DMS153 treated with DMSO at 0.1 percent for 48 hours (cell line): ENCODE measurements around the gene RAB11A.
"Not testable (repeated sequence)": the region's sequence is repeated elsewhere in the genome, so short reads cannot be mapped to it uniquely, and the experiment has no call there.

Experiments
- DNase-seq: peaks from one replicate; lab custom pipeline; 2025; ENCODE audit not compliant: unreplicated experiment; lab: John Stamatoyannopoulos, UW

Gene RAB11A

GRCh38 chr15:65841121-65841930, 28.0 kb upstream of the RAB11A start:
- DNase-seq: no peak

DNA sequence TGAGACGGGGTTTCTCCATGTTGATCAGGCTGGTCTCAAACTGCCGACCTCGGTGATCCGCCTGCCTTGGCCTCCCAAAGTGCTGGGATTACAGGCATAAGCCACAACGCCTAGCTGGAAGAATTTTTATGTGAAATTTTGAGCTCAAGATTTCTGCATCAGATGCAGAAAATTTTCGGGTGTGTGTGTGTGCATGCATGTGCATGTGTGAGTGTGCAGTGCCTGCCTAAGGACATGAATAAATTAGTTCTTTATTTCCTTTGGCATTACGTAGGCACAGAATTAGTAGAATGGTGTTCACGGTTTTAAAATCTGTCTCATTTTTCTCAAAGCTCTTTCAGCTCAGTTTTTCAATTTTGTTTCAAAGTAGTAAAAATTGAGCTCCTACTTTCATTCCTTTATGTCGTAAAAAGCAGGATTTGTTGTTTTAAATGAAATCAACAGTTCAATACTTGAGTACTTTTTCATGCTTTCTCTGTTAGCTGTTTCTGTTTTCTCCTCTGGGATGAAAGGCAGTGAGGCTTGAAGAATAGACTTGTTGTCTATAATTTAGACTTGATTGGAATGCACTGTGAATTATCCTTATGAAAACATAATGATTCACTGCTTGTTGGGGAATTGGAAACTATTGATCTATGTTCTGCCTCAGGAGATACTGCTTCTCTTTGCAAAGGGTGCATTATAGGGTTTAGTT, 23.3 kb upstream of the RAB11A start:
- no peak for DNase-seq

DNA sequence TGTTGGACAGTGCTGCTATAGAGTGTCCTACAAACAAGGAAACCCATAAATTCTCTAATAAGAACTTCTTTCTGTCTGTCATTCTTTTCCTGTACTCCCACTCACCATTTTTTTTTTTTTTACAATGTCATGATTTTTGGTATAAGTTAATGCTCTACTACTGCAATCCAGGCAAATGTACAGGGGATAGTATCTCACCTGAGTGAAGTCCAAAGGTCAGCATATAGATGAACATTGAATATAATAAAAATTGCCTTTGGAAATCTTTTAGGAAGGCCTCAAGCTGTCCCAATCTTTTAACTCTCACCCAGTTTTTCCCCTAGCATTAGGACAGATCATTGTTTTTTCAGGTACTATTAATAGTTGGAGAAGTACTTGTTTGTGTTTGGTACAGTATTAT, 21.3 kb upstream of the RAB11A start:
- no peak for DNase-seq

DNA sequence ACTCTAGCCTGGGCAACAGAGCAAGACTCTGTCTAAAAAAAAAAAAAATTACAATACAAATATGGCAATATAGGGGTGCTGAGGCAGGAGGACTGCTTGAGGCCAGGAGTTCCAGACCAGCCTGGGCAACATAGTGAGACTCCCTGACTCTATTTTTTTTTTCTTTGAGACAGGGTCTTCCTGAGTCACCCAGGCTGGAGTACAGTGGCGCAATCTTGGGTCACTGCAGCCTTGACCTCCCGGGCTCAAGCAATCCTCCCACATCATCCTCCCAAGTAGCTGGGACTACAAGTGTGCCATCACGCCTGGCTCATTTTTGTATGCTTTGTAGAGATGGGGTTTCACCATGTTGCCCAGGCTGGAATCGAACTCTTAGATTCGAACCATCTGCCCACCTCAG, 17.3 kb upstream of the RAB11A start:
- no peak for DNase-seq

DNA sequence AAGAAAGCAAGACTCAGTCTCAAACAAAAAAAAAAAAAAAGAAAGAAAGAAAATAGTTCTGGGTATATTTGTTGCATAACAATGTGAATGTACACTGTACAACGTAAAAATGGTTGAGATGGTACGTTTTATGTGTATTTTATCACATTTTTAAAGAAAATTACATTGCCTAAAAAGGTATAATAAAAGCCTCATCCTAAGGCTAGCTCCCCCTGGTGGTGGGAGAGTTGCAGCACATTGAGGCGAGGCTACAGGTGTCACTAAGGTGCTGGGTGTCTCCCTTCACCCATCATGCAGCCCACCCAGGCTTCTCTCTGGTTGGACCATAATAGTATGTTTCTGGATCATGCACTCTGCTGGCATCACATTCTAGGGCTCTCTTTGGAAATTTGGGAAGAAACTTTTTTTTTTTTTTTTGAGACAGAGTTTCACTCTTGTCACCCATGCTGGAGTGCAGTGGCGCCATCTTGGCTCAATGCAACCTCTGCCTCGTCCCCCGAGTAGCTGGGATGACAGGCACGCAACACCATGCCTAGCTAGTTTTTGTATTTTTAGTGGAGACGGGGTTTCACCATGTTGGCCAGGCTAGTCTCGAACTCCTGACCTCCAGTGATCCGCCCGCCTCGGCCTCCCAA, 12.4 kb upstream of the RAB11A start:
- DNase-seq: peak; percentile 0

GRCh38 chr15:65857718-65858402, 11.4 kb upstream of the RAB11A start:
- no peak for DNase-seq

DNA sequence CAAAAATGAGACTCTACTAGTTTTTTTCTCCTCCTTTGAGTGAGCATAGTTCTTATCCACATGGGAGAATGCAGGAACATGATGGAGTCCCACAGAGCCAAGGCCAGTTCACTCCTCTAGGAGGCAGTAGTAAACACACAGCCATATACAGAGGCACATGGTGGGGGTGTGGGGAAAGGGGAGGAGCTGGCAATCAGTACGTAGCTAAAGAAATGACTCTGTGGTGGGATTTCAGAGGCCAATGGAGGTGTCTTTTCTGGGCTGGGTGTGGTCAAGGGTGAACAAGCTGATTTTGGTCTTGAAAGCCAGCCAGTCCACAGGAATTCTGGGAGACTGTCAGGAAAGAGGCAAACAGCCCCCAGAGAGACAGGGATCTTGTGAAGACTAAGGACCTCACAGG, 6.6 kb upstream of the RAB11A start:
- DNase-seq: no peak

GRCh38 chr15:65863106-65863505, 6.2 kb upstream of the RAB11A start:
- DNase-seq: no peak

DNA sequence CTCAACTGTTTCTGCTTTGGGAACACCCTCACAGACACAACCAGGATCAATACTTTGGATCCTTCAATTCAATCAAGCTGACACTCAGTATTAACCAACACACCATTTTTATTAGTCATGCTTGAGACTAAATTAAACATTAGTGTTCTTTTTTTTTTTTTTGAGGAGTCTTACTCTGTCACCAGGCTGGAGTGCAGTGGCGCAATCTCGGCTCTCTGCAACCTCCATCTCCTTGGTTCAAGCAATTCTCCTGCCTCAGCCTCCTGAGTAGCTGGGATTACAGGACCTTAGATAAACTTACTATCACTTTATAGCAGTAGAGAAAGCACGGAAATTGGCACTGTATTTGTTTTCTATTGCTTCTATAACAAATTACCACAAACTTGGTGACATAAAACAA, 2.0 kb upstream of the RAB11A start:
- no peak for DNase-seq

GRCh38 chr15:65867933-65868332, 1.4 kb upstream of the RAB11A start:
- DNase-seq: not testable (repeated sequence)

GRCh38 chr15:65868546-65869125, 655 bp upstream of the RAB11A start:
- DNase-seq: no peak

DNA sequence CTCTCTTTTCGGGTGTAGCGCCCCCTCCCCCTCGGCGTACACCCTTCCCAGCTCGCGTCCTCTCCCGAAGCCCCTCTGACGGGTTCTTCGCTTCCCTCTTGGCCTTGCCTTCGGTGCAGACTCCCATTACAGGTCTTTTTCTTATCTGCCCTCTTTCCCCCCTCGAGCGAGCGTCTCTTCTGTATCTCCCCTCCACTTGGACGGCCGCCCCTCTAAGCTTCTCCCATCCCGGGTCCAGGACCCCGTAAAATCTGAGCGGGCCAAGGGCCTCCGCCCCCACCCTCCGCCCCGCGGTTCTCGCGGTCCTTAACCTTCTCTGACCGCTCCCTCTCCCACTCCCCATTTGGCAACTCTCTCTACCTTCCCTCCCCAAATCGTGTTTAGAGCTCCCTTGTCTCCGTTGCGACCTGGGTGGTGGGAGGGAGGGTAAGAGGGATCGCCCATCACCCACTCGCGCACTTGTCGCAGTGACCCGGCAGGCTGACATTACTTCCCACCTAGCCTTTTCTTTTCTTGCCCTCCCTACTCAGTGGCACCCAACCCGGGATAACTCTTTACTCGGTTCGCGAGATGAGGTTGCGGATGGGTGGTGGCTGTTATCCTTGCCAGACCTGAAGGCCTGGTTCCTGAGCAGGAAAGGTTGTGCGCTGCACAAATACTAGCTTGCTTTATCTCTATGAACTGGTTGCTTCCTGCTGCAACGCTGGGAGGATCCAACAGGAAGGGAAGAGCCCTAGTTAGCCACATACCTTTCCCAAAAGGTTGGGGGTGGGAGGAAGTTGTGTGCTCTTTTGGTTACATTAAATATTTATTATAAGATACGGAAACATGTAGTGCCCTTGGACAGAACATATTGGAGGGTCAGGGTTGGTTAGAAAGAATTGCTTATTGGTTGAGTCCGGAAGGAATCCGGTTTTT, 922 bp downstream of the RAB11A start:
- DNase-seq: peak; percentile 19

DNA sequence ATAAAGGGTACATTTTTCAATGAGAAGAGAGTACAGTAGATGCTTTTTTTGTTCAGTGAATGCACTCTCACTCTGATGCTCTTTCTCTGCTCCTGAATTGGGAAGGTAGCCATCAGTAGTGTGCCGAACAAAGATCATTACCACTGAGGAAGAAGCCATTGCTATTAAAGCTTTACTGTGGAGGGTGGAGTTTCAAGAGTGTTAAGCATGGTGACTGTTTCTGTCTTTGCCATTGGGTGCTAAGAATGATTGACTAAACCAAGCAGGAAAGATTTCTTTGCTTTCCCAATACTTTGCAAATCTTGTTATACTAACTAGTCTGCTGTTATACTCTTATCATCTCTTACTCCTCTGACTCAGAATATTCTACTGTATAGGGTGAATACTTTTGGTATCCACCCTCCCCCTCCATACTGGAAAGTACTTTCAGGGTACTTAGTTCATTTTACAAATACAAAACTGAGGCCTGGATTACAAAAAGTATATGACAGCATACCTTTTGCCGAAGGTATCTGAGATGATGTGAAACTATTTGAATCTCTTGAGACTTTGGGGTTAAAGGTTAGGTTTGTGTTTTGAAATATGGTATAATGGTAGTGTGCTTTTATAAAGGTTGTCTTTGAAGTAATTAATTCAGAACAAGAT, 1.7 kb downstream of the RAB11A start:
- peak; percentile 1 for DNase-seq

GRCh38 chr15:65871886-65872285, 2.6 kb downstream of the RAB11A start:
- DNase-seq: not testable (repeated sequence)

GRCh38 chr15:65872596-65872995, 3.3 kb downstream of the RAB11A start:
- not testable (repeated sequence) for DNase-seq

DNA sequence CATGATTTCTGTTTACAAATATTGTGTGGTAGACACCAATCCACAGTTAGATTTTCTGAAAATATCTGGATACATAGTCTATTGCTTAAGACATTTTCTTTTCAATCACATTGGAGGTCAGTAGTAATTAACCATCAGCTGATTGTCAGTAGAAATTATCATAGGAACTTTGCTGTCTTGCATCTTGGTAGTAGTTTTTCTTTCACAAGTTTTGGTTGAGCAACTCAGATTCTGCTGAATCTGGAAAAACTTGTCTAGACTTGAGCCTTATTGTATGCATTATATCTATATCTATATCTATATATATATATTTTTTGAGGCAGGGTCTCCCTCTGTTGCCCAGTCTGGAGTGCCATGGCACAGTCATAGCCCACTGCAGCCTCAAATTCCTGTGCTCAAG, 4.0 kb downstream of the RAB11A start:
- no peak for DNase-seq

- DNase-seq: no peak
Measured at GRCh38 chr15:65875458-65875857, 6.2 kb downstream of the RAB11A start.

- DNase-seq: no peak
Measured at GRCh38 chr15:65877749-65878148, 8.5 kb downstream of the RAB11A start.

- no peak for DNase-seq
Measured at GRCh38 chr15:65881766-65882434, 12.6 kb downstream of the RAB11A start.
